Parathyroid adenoma (tissue), 2 donors: ENCODE measurements around the gene TMEM121B.

ENCODE experiments used
- H2AFZ ChIP-seq: fragments of 300-600 bp; sonication (generic); one replicate; pipeline ENCODE4 v1.7.0; 2017; ENCODE audit warnings: antibody characterized with exemption, mild to moderate bottlenecking
- H3K27ac ChIP-seq: fragments of 300-600 bp; sonication (generic); one replicate; pipeline ENCODE4 v1.7.0; 2017
- H3K27me3 ChIP-seq: fragments of 300-600 bp; sonication (generic); one replicate; pipeline ENCODE4 v1.7.0; 2017; ENCODE audit warnings: low read length; ENCODE audit not compliant: control insufficient read depth, insufficient read depth
- H3K36me3 ChIP-seq: fragments of 300-600 bp; sonication (generic); one replicate; pipeline ENCODE4 v1.7.0; 2017; ENCODE audit warnings: low read length; ENCODE audit not compliant: control insufficient read depth, insufficient read depth
- H3K4me1 ChIP-seq: fragments of 300-600 bp; sonication (generic); one replicate; pipeline ENCODE4 v1.7.0; 2017; ENCODE audit warnings: control low read depth
- H3K4me2 ChIP-seq: fragments of 300-600 bp; sonication (generic); one replicate; pipeline ENCODE4 v1.7.0; 2017; ENCODE audit warnings: low read length
- H3K4me3 ChIP-seq: fragments of 300-600 bp; sonication (generic); one replicate; pipeline ENCODE4 v1.7.0; 2017; ENCODE audit warnings: low read depth, low read length
- H3K79me2 ChIP-seq: fragments of 300-600 bp; sonication (generic); one replicate; pipeline ENCODE4 v1.7.0; 2017; ENCODE audit warnings: control low read depth
- H3K9ac ChIP-seq: fragments of 300-600 bp; sonication (generic); one replicate; pipeline ENCODE4 v1.7.0; 2017; ENCODE audit warnings: mild to moderate bottlenecking
- H3K9me3 ChIP-seq: fragments of 300-600 bp; sonication (generic); one replicate; pipeline ENCODE4 v1.7.0; 2017; ENCODE audit warnings: low read length; ENCODE audit not compliant: control insufficient read depth
- CTCF ChIP-seq: fragments of 300-600 bp; sonication (generic); IDR thresholded peaks from one replicate; pipeline ENCODE4 v1.7.0; 2017; ENCODE audit warnings: antibody characterized with exemption, mild to moderate bottlenecking
- donor health status: primary hyperparathyroidism.

TMEM121B gene

GRCh38 chr22:17133137-17133536 is 12.0 kb upstream of the TMEM121B start:
- Histone ChIP-seq H3K36me3 (no peaks in the 10 kb centered on the region), H3K9me3 (no peaks in the 10 kb centered on the region), H3K27ac (no peak overlapping the region), H3K9ac (no peak overlapping the region), H3K4me1 (no peaks in the 10 kb centered on the region), H3K79me2 (no peaks in the 10 kb centered on the region), H3K4me3 (no peak overlapping the region), H3K27me3 (no peaks in the 10 kb centered on the region), H3K4me2 (no peak overlapping the region), H2AFZ (no peak overlapping the region)
- no peak for TF ChIP-seq CTCF

- H3K4me1 ChIP-seq, result no peaks in the 10 kb centered on the region
- H2AFZ ChIP-seq, result no peak overlapping the region
- H3K27me3 ChIP-seq, result no peaks in the 10 kb centered on the region
- no peak overlapping the region for H3K4me3 ChIP-seq
- H3K9ac ChIP-seq, result no peak overlapping the region
- no peak overlapping the region for H3K4me2 ChIP-seq
- no peaks in the 10 kb centered on the region for H3K79me2 ChIP-seq
- TF ChIP-seq CTCF, result no peak
- H3K36me3 ChIP-seq, result no peaks in the 10 kb centered on the region
- H3K9me3 ChIP-seq, result no peaks in the 10 kb centered on the region
- H3K27ac ChIP-seq, result no peak overlapping the region
Measured at GRCh38 chr22:17132112-17132511, 11.0 kb upstream of the TMEM121B start.

- Histone ChIP-seq H2AFZ (no peak overlapping the region), H3K36me3 (no peaks in the 10 kb centered on the region), H3K9ac (no peak overlapping the region), H3K9me3 (no peaks in the 10 kb centered on the region), H3K27ac (no peak overlapping the region), H3K4me3 (no peak overlapping the region), H3K4me2 (no peak overlapping the region), H3K79me2 (no peaks in the 10 kb centered on the region), H3K4me1 (no peaks in the 10 kb centered on the region), H3K27me3 (no peaks in the 10 kb centered on the region)
- TF ChIP-seq CTCF, result no peak
Measured at GRCh38 chr22:17131686-17132085, 10.5 kb upstream of the TMEM121B start.

GRCh38 chr22:17130199-17130598 is 9.0 kb upstream of the TMEM121B start:
- no peaks in the 10 kb centered on the region for H3K4me1 ChIP-seq
- no peak overlapping the region for H3K27ac ChIP-seq
- no peak for TF ChIP-seq CTCF
- no peaks in the 10 kb centered on the region for H3K36me3 ChIP-seq
- no peaks in the 10 kb centered on the region for H3K9me3 ChIP-seq
- no peak overlapping the region for H3K4me3 ChIP-seq
- no peak overlapping the region for H3K9ac ChIP-seq
- no peak overlapping the region for H2AFZ ChIP-seq
- H3K27me3 ChIP-seq, result no peaks in the 10 kb centered on the region
- no peak overlapping the region for H3K4me2 ChIP-seq
- H3K79me2 ChIP-seq, result no peaks in the 10 kb centered on the region

GRCh38 chr22:17120711-17121232 is 388 bp downstream of the TMEM121B start:
- H3K36me3 ChIP-seq, result no peaks in the 10 kb centered on the region
- H3K9ac ChIP-seq, result no peak overlapping the region
- peak overlapping the region; percentile 43 for H3K4me2 ChIP-seq
- TF ChIP-seq CTCF, result no peak
- no peaks in the 10 kb centered on the region for H3K4me1 ChIP-seq
- peaks cover 6% of the 10 kb centered on the region for H3K27me3 ChIP-seq
- H3K4me3 ChIP-seq, result peak overlapping the region; percentile 33
- no peaks in the 10 kb centered on the region for H3K79me2 ChIP-seq
- H2AFZ ChIP-seq, result peak overlapping the region; percentile 35
- H3K9me3 ChIP-seq, result no peaks in the 10 kb centered on the region
- H3K27ac ChIP-seq, result no peak overlapping the region
